ENCODE data around the gene SPR.

- TF ChIP-seq EZH2 (IDR thresholded peaks at IDR 0.05) (no peak), POLR2AphosphoS5 (IDR thresholded peaks at IDR 0.05; ENCODE audit: borderline replicate concordance, low read depth, low read length) (no peak; the same call in 1 of the 2 replicates), FOXP2 (optimal IDR thresholded peaks at IDR 0.05; ENCODE audit: control extremely low read depth, extremely low read length, insufficient read depth) (no peak)
These were observed at the start of gene SPR for GRCh38 chr2:72887032-72887739.
